ENCODE measurements around the gene HVCN1. TPM values are rescaled to one million over a fixed set of nuclear protein-coding genes. Genes with fewer than 3 reads are reported as not detected.

Gene HVCN1
- 0.17 to 0.93 TPM (median 0.63 TPM) in 5 replicates for total RNA-seq (2022; extraction: Qiagen RNA extraction; ENCODE audit: low read depth)

DNA sequence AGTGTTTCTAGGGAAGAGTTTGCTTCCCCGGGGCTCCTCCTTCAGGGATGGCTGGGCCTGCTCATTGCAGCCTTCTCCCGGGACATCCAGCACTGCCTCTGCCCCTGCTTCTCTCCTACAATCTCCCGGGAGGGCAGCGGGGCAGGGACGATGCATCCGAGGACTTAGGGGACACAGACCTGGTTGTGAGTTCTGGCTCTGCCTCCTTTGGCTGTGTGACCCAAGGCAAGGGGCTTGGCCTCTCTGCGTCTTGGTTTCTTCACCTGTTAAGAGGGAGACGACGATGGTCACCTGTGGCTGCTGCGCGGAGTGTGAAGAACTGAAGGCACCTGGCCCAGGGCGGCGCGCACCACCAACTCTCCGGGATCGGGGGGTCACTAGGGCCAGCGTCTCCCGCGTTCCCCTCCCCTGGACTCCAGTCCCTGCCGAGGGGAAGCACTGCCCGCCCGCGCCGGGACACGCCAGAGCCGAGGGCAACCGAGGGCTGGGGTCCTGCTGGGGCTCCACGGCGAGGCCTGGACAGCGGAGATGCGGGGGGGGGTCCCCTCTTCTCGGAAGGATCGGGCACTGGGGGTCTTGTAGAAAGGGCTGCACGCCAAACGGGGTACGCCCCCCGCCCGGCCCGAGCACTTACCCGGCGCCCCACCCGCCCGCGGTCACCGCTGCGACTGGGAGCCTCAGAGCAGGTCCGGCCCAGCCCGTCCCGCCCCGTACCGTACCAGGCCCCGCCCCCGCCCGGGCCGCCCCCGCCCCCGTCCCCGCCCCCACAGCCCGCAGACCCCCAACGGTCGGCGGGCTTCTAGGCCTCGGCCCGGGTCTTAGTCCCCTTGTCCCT, at the start of gene HVCN1:
HVCN1 (minus strand) TSS at position 670 of the 835 bp plus-strand sequence. CDS start 5,870 bp downstream, outside the sequence.

GRCh38 chr12:110613771-110614684, 74.9 kb downstream of the HVCN1 start, which contains the start of gene TCTN1:
TCTN1 (plus strand) TSS chr12:110614129; CDS start chr12:110614183, 54 bp downstream.

Other genes with a start within 250 kb of the HVCN1 start
- gene ARPC3, start 238.8 kb downstream of the HVCN1 start, total RNA-seq (2022; extraction: Qiagen RNA extraction; ENCODE audit: low read depth) = 442 to 835 TPM (median 448 TPM) in 5 replicates
- 30.4 to 38.0 TPM (median 33.6 TPM) in 5 replicates for gene GPN3, start 220.9 kb downstream of the HVCN1 start, total RNA-seq (2022; extraction: Qiagen RNA extraction; ENCODE audit: low read depth)
- gene FAM216A, start 220.3 kb downstream of the HVCN1 start, total RNA-seq (2022; extraction: Qiagen RNA extraction; ENCODE audit: low read depth) = 17.6 to 20.7 TPM (median 20.2 TPM) in 5 replicates
- gene VPS29, start 187.0 kb downstream of the HVCN1 start, total RNA-seq (2022; extraction: Qiagen RNA extraction; ENCODE audit: low read depth) = 137 to 162 TPM (median 151 TPM) in 5 replicates
- gene RAD9B, start 186.8 kb downstream of the HVCN1 start, total RNA-seq (2022; extraction: Qiagen RNA extraction; ENCODE audit: low read depth) = 0.20 to 0.53 TPM (median 0.27 TPM) in 4 of 5 replicates, not detected in the other
- gene PPTC7, start 105.8 kb downstream of the HVCN1 start, total RNA-seq (2022; extraction: Qiagen RNA extraction; ENCODE audit: low read depth) = 17.5 to 20.1 TPM (median 18.5 TPM) in 5 replicates
- gene TCTN1, start 75.0 kb downstream of the HVCN1 start, total RNA-seq (2022; extraction: Qiagen RNA extraction; ENCODE audit: low read depth) = 28.1 to 32.8 TPM (median 30.8 TPM) in 5 replicates
- 134 to 149 TPM (median 142 TPM) in 5 replicates for gene PPP1CC, start 53.8 kb upstream of the HVCN1 start, total RNA-seq (2022; extraction: Qiagen RNA extraction; ENCODE audit: low read depth)
- 0.06 TPM in 1 of 5 replicates, not detected in the others for gene CCDC63, start 157.9 kb upstream of the HVCN1 start, total RNA-seq (2022; extraction: Qiagen RNA extraction; ENCODE audit: low read depth)
- not detected in 5 replicates for gene MYL2, start 231.5 kb upstream of the HVCN1 start, total RNA-seq (2022; extraction: Qiagen RNA extraction; ENCODE audit: low read depth)

Measured in A549 treated with CpdA at 1 μM for 4 hours (cell line).